A673 (cell line): ENCODE results near the gene OR52N1. TPM values are rescaled to one million over a fixed set of nuclear protein-coding genes. Genes with fewer than 3 reads are reported as not detected.
A peak's percentile ranks its signal among the peaks of the same experiment; 100 is the strongest.

Experiments used
- BruUV-seq: library from RNA; stranded (reverse); fragments of 400-500 nt; replicated peaks from 2 replicates; lab custom pipeline; 2021; lab: Mats Ljungman, UMichigan
- CTCF ChIA-PET: fragments of 300-600 bp; sonication (Branson Sonifier 250); formaldehyde crosslinking; loops from one replicate; lab custom pipeline; 2022; ENCODE audit warnings: antibody characterized with exemption; lab: Charles Lee
- POLR2A ChIA-PET: fragments of 300-600 bp; sonication (Branson Sonifier 250); formaldehyde crosslinking; loops from one replicate; lab custom pipeline; 2022; ENCODE audit warnings: antibody characterized with exemption; ENCODE audit not compliant: low non-redundant PET; lab: Charles Lee
- DNase-seq: peaks from one replicate; pipeline ENCODE4 v3.0.0-alpha.2; 2015; ENCODE audit warnings: low spot score
- H3K27ac ChIP-seq: fragments of 200-600 bp; sonication (generic); 2 replicates; pipeline ENCODE4 v1.5.1; 2016; ENCODE audit warnings: mixed run types, low read depth, mild to moderate bottlenecking, mixed read lengths, antibody characterized with exemption, low read length; ENCODE audit not compliant: poor library complexity, severe bottlenecking
- H3K27me3 ChIP-seq: fragments of 200-600 bp; sonication (generic); replicated peaks from 2 replicates; pipeline ENCODE4 v1.6.1; 2017; ENCODE audit warnings: mixed run types, low read depth, mild to moderate bottlenecking, mixed read lengths, antibody characterized with exemption, low read length; ENCODE audit not compliant: insufficient read depth, poor library complexity
- H3K36me3 ChIP-seq: fragments of 200-600 bp; sonication (generic); 2 replicates; pipeline ENCODE4 v1.6.1; 2016; ENCODE audit warnings: mixed run types, mild to moderate bottlenecking, mixed read lengths, antibody characterized with exemption, low read length; ENCODE audit not compliant: insufficient read depth, poor library complexity, severe bottlenecking
- H3K4me1 ChIP-seq: fragments of 200-600 bp; sonication (generic); 2 replicates; pipeline ENCODE4 v1.6.1; 2017; ENCODE audit warnings: mixed run types, mild to moderate bottlenecking, mixed read lengths, antibody characterized with exemption, low read length; ENCODE audit not compliant: insufficient read depth, poor library complexity, severe bottlenecking
- H3K4me3 ChIP-seq: fragments of 200-600 bp; sonication (generic); 2 replicates; pipeline ENCODE4 v1.5.1; 2016; ENCODE audit warnings: low read depth, mixed run types, mild to moderate bottlenecking, mixed read lengths, low read length; ENCODE audit not compliant: poor library complexity, severe bottlenecking
- H3K9me3 ChIP-seq: fragments of 200-600 bp; sonication (generic); 2 replicates; pipeline ENCODE4 v1.6.1; 2016; ENCODE audit warnings: mixed run types, low read depth, mild to moderate bottlenecking, mixed read lengths, antibody characterized with exemption, low read length; ENCODE audit not compliant: poor library complexity, severe bottlenecking
- EZH2 ChIP-seq: fragments of 200-600 bp; sonication (generic); IDR thresholded peaks from 2 replicates; pipeline ENCODE4 v1.6.1; 2017; ENCODE audit warnings: borderline replicate concordance, low read depth, mild to moderate bottlenecking, mixed read lengths, antibody characterized with exemption, low read length; ENCODE audit not compliant: poor library complexity, severe bottlenecking
- intact Hi-C: fragments of 100-400 bp; cut with micrococcal nuclease; formaldehyde crosslinking; loops from one replicate; pipeline ENCODE4 v1.10.0; 2022; ENCODE audit not compliant: unreplicated experiment
- total RNA-seq: library from RNA; stranded (reverse); gene quantifications from 2 replicates; pipeline ENCODE4 v1.2.3, GENCODE V29; 2021
- TF ChIP-seq, protein P1 (sequence below): fragments of 300-800, 200-600 bp; sonication (generic); conservative IDR thresholded peaks from 2 replicates; pipeline ENCODE4 v1.5.1; 2017; ENCODE audit warnings: low read depth, mild to moderate bottlenecking, antibody characterized with exemption, low read length, moderate library complexity, mixed read lengths

OR52N1 gene
- total RNA-seq, 1 experiment from 2014 or later, result not detected

DNA sequence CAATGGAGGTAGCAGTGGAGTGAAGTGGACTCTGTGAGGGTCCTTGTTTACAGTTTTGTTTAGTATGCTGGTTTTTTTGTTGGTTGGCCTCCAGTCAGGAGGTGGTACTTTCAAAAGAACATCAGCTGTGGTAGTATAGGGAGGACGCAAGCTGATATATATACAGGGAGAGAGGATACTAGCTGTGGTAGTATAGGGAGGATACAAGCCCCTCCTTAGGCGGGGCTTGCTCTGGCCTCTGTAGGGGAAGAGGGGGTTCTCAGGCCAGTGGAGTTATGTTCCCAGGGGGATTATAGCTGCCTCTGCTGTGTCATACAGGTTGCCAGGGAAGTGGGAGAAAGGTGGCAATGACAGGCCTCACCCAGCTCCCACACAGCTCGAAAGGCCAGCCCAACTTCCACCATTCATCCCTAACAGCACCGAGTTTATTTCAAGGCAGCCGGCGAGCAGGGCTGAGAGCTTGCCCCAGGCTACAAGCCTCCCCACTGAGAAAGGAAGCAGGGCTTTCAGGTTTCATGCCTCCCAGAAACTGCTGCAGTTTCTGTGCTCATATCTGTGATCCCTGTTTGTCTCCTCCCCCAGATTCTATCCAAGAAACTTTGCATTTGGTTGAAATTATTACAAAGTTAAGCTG lies 40.2 kb upstream of the OR52N1 start:
- TF ChIP-seq EZH2, result no peak
- TF ChIP-seq, protein P1, sequence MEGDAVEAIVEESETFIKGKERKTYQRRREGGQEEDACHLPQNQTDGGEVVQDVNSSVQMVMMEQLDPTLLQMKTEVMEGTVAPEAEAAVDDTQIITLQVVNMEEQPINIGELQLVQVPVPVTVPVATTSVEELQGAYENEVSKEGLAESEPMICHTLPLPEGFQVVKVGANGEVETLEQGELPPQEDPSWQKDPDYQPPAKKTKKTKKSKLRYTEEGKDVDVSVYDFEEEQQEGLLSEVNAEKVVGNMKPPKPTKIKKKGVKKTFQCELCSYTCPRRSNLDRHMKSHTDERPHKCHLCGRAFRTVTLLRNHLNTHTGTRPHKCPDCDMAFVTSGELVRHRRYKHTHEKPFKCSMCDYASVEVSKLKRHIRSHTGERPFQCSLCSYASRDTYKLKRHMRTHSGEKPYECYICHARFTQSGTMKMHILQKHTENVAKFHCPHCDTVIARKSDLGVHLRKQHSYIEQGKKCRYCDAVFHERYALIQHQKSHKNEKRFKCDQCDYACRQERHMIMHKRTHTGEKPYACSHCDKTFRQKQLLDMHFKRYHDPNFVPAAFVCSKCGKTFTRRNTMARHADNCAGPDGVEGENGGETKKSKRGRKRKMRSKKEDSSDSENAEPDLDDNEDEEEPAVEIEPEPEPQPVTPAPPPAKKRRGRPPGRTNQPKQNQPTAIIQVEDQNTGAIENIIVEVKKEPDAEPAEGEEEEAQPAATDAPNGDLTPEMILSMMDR, result no peak
- no peaks in the 10 kb centered on the region for H3K36me3 ChIP-seq
- DNase-seq, result peak; percentile 9

GRCh38 chr11:5818245-5818886 lies 27.3 kb upstream of the OR52N1 start:
- Histone ChIP-seq H3K9me3 (no peaks in the 10 kb centered on the region), H3K4me3 (no peak overlapping the region), H3K27ac (no peak overlapping the region), H3K36me3 (no peaks in the 10 kb centered on the region), H3K4me1 (no peaks in the 10 kb centered on the region), H3K27me3 (no peaks in the 10 kb centered on the region)
- no TSS peak for BruUV-seq
- ChIA-PET CTCF (no interaction called here), POLR2A (no interaction called here)
- intact Hi-C loops, result no loop called here
- no peak for DNase-seq
- no peak for TF ChIP-seq EZH2
- TF ChIP-seq, protein P1, result no peak

More for the DNA sequence above, 40.2 kb upstream of the OR52N1 start:
- Histone ChIP-seq H3K4me1 (no peaks in the 10 kb centered on the region), H3K9me3 (no peaks in the 10 kb centered on the region), H3K27me3 (no peaks in the 10 kb centered on the region), H3K27ac (no peak overlapping the region), H3K4me3 (no peak overlapping the region)
- POLR2A ChIA-PET, result no interaction called here
- CTCF ChIA-PET, result no interaction called here
- no TSS peak for BruUV-seq
- intact Hi-C loops, result no loop called here

DNA sequence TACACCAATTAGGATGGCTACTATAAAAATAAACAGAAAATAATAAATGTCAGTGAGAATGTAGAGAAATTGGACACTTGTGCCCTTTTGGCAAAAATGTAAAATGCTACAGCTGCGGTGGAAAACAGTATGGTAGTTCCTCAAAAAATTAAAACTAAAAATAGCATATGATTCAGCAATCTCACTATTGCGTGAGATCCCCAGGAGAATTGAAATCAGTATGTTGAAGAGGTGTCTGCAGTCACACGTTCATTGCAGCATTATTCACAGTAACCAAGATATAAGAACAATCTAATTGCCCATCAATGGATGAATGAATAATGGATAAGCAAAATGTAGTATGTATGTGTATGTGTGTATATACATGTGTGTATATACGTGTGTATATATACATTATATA lies 24.5 kb upstream of the OR52N1 start:
- BruUV-seq, result no TSS peak
- Histone ChIP-seq H3K27me3 (no peaks in the 10 kb centered on the region), H3K9me3 (no peaks in the 10 kb centered on the region), H3K27ac (no peak overlapping the region), H3K4me1 (no peaks in the 10 kb centered on the region), H3K36me3 (no peaks in the 10 kb centered on the region), H3K4me3 (no peak overlapping the region)
- ChIA-PET CTCF (no interaction called here), POLR2A (no interaction called here)
- intact Hi-C loops, result no loop called here
- TF ChIP-seq, protein P1, result no peak
- TF ChIP-seq EZH2, result no peak
- no peak for DNase-seq
